Urinary bladder (tissue), 4 donors: ENCODE results near the gene NEK9. TPM values are rescaled to one million over a fixed set of nuclear protein-coding genes. Genes with fewer than 3 reads are reported as not detected.

Source experiments
- DNase-seq: peaks from one replicate; pipeline ENCODE4 v3.0.0-alpha.2; 2015; ENCODE audit errors: extremely low spot score
- H3K27ac ChIP-seq: one replicate; pipeline ENCODE4 v1.5.1; 2013; ENCODE audit warnings: low read depth, mild to moderate bottlenecking, moderate library complexity
- H3K36me3 ChIP-seq: one replicate; pipeline ENCODE4 v1.6.1; 2013; ENCODE audit warnings: mild to moderate bottlenecking, moderate library complexity; ENCODE audit not compliant: insufficient read depth
- H3K4me1 ChIP-seq: one replicate; pipeline ENCODE4 v1.6.1; 2013; ENCODE audit warnings: mild to moderate bottlenecking, moderate library complexity; ENCODE audit not compliant: insufficient read depth
- H3K4me3 ChIP-seq: one replicate; pipeline ENCODE4 v1.5.1; 2013; ENCODE audit warnings: low read depth, low read length
- WGBS: extraction: QIAGEN DNeasy Blood & Tissue Kit; methylation state at CpG from one replicate; pipeline ENCODE4 v1.1.7; 2013; 5-methylcytosine and 5-hydroxymethylcytosine counted together
- polyA plus RNA-seq: library from polyadenylated mRNA; stranded (reverse); fragments of 200-250 nt; gene quantifications from one replicate; pipeline ENCODE4 v1.2.3, GENCODE V29; 2013
- total RNA-seq: library from RNA; depleted of rRNA; stranded (reverse); fragments of >200 nt; gene quantifications from one replicate; pipeline ENCODE4 v1.2.3, GENCODE V29; 2014
- donor health status: healthy with polysubstance abuse.
- donor health status: healthy.

NEK9 gene
- total and polyA plus RNA-seq, 2 donors = 70.3 to 74.7 TPM

DNA sequence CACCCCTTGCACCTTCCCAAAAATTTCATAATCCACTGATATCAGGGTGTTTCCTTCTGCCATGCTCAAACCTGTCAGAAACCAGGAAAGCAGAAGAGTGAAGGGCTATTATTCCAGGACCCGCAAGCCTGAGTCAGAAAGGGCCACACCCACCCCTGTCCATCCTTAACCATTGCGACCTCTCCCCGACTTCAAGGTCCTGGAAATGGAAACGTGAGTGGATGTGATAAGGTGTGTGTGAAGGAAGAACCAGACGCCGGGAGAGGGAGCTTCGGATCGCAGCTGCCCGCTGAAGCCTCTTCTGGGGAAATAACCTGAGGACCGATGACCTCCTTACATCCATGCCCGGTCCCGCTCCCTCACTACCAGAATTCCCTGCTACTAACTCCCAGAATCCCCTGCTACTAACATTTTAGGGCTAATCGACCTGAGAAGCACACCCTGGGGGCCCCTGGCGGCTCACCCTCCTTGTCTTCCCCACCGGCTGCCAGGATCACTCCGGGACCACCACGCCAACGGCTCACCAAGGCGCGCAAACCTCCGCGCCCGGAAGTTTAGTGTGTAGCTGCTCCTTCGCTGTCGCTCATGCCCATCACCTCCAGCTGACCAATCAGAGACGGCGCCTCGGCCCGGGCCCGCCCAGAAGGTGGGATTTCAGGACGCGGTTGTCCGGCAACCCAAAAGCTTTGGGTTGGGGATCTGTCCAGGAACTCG is 63.2 kb downstream of the NEK9 start, which contains the start of gene ACYP1:
ACYP1 (minus strand) TSS at position 534 of the 714 bp plus-strand sequence; CDS start at position 63, 471 bp downstream.
- Histone ChIP-seq H3K36me3 (no peaks in the 10 kb centered on the region), H3K27ac (peak within 1 kb of the TSS; percentile 78), H3K4me1 (no peaks in the 10 kb centered on the region), H3K4me3 (peak within 1 kb of the TSS; percentile 62)
- peak; percentile 83 for DNase-seq
- WGBS = under 1% methylated on average over 34 of the region's 34 CpGs

DNA sequence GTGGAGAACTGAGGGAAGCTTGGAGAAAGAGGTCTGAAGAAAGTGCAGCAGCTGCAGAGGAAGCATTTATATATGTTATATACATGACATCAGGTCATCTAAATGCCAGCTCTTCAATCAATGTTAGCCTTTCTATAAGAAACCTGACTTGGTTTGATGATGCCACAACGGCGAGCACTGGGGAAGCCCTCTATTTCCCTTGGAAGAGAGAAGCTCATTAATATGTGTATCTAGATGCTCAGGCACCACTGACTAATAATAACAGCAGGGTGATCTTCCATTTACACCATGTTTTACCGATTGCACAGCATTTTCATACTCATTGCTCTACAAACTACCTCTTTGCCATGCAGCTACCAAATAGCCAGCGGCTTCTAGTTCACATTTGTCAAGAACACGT is 63.8 kb downstream of the NEK9 start:
- Histone ChIP-seq H3K4me1 (no peaks in the 10 kb centered on the region), H3K27ac (no peak overlapping the region), H3K36me3 (no peaks in the 10 kb centered on the region), H3K4me3 (peak overlapping the region; percentile 62)
- DNase-seq = no peak
- WGBS = 30% methylated on average over 5 of the region's 5 CpGs

DNA sequence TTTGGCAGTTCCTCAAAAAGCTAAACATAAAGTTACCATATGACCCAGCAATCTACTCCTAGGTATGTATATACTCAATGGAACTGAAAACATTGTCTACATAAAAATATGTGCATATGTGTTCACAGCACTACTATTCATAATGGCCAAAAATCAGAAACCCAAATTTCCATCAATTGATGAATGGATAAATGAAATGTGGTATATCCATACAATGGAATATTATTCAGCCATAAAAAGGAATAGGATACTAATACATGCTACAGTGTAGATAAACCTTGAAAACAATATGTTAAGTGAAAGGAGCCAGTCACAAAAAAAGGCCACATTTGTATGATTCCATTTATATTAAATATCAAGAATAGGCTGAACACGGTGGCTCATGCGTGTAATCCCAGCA is 66.4 kb downstream of the NEK9 start:
- 49% methylated on average over 2 of the region's 2 CpGs for WGBS
- Histone ChIP-seq H3K36me3 (no peaks in the 10 kb centered on the region), H3K4me1 (no peaks in the 10 kb centered on the region), H3K4me3 (no peak overlapping the region), H3K27ac (no peak overlapping the region)
- no peak for DNase-seq

DNA sequence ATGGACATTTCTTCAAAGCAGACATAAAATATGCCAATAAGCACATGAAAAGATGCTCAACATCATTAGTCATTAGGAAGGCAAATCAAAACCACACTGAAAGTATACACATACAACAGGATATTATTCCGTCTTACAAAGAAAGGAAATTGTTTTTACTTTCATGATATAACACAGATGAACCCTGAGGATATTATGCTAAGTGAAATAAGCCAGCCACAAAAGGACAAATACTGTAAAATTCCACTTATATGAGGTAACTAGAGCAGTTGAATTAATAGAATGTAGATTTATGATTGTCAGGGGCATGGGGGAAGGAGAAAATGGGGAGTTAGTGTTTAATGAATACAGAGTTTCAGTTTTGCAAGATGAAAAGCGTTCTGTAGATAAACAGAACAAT is 67.2 kb downstream of the NEK9 start:
- no peak for DNase-seq
- Histone ChIP-seq H3K27ac (no peak overlapping the region), H3K36me3 (no peaks in the 10 kb centered on the region), H3K4me3 (no peak overlapping the region), H3K4me1 (no peaks in the 10 kb centered on the region)
- WGBS = 81% methylated on average over 2 of the region's 2 CpGs

DNA sequence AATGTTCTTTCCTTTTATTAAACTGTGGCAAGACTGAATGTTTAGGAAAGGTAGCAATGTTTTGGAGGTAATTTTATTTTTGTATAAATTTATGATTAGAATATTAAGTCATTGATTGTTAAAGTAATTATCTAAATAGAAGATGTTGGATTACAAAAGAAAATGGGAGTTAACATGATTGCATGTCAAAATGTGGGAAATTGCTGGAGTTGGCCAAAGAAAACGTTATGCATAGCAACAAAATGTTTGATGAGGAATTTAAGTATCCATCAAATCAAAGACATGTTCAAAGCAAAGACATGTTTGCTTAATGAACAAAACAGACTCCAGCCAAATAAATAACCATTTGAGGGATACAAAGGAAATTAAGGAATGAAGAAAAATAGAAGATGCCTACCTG is 72.4 kb downstream of the NEK9 start:
- 54% methylated on average over 1 of the region's 1 CpG for WGBS
- DNase-seq = no peak
- no peaks in the 10 kb centered on the region for H3K4me1 ChIP-seq

DNA sequence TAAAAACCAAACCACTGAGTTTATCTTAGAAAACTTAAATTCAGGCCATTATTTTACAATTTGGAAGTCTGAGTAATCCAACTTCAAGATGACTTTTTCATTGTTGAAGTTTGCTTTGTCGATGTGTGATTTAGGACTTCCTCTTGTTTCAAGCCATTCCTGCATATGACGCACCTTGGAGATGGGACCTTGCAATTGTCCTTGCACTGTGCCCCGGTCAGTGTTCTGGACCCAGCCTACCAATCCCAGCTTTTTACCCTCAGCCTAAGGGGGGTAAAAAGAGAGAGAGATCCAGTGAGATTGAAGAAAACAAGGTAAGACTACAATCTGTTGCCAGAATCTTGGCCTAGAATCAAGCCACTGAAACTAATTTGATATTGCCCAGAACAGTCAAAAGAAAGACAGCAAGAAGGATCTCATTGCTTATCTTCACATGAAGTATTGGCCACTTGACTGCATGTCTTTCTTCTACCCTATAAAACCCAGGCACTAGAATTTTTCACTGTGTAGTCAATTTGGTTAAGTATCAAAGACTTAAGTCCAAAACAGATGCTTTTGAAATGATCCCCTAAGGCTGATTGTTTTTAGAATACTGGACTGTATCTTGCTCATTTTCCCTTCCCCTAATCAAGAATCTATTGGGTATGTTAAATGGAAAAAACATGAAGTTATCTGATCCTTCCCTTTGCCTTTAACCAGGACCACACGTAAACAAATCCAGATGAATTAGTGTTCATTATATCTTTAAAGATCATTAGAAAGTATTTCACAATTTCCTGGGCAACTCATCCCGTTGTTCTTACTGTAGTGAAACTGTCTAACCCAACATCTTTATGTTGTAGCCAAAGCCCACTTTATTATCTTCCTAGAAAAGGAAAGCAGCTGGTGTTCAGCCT is 73.2 kb downstream of the NEK9 start:
- 54% methylated on average over 5 of the region's 5 CpGs for WGBS

More for the DNA sequence above, 72.4 kb downstream of the NEK9 start:
- Histone ChIP-seq H3K4me3 (no peak overlapping the region), H3K27ac (no peak overlapping the region), H3K36me3 (no peaks in the 10 kb centered on the region)

DNA sequence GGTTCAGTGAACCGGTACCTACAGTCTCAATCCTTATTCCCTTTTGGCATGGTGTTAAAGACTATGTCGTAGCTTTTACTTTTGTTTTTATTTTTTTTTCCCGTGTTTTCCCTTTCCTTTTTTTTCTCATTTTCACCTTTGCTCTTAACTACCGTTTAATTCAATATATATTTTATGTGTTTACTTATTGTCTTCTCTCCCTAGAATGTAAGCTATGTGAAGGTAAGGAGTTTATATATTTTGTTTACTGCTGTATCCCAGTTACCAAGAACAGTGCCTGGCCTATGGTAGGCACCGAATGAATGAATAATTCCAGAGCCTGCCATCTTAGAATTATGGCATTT is 75.3 kb downstream of the NEK9 start:
- Histone ChIP-seq H3K4me1 (no peaks in the 10 kb centered on the region), H3K4me3 (peak overlapping the region; percentile 61), H3K36me3 (no peaks in the 10 kb centered on the region), H3K27ac (no peak overlapping the region)
- DNase-seq = no peak
- WGBS = 20% methylated on average over 5 of the region's 5 CpGs

More for the DNA sequence above, 73.2 kb downstream of the NEK9 start:
- no peak overlapping the region for H3K27ac ChIP-seq
- no peak for DNase-seq
- H3K4me1 ChIP-seq = no peaks in the 10 kb centered on the region
- no peak overlapping the region for H3K4me3 ChIP-seq
- H3K36me3 ChIP-seq = no peaks in the 10 kb centered on the region

DNA sequence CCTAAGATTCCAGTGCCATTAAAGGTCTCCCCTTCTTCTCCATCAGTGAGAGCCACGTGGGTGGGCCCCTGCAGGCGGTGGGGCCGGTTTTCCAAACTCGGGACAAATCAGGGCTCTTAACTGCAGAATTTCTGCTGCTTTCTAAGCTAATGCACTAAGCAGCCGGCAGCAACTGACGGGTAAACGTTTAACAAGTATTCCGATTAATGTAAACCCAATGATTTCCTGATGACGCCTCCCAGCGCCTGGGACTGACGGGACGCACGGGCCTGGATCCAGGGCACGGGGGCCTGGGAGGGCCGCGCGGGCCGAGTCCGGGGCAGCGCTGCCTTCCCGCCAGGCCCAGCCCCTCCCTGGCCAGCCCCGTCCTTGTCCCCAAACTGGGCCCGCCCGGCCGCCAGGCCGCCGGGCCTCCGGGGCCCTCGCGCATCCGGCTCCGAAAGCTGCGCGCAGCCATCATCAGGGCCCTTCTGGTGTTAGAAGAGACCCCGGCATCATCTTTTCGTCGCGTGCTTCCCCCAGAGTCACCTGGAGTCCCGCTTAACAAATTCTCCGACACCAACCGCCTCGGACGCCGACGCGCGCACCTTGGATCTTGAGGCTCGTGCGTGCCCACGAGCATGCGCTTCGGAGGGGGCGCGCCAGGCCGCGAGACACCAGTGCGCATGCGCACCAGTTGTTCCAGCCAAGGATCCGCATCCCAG is 75.8 kb downstream of the NEK9 start, which contains the start of gene MLH3:
MLH3 (minus strand) TSS at position 616 of the 704 bp plus-strand sequence. CDS start 1,812 bp downstream, outside the sequence.
- Histone ChIP-seq H3K36me3 (no peaks in the 10 kb centered on the region), H3K4me1 (no peaks in the 10 kb centered on the region), H3K4me3 (peak within 1 kb of the TSS; percentile 61), H3K27ac (peak within 1 kb of the TSS; percentile 79)
- under 1% methylated on average over 59 of the region's 59 CpGs for WGBS
- peak; percentile 61 for DNase-seq

DNA sequence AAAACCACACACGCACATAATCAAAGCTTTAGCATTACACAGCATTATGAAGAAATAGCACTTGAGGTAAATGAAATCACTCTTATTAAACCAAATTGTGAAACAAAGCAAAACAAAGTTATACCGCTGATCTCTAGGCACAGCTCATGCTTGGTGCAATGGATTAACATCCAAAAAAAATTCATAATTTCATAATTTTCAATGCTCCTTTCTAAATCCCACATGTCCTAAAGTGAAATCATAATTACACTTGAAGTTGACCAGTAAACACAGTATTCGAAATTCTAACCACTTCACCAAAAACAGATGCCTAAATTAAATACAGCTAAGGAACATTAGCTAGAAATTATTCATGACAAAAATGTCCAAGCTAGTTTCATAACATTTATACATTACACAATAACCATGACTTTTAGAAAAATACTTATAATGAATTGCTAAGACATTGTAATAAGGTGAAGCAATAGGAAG is 77.1 kb downstream of the NEK9 start:
- H3K36me3 ChIP-seq = no peaks in the 10 kb centered on the region
- no peaks in the 10 kb centered on the region for H3K4me1 ChIP-seq
- WGBS = 92% methylated on average over 3 of the region's 3 CpGs
- DNase-seq = no peak
- no peak overlapping the region for H3K27ac ChIP-seq
- H3K4me3 ChIP-seq = no peak overlapping the region

DNA sequence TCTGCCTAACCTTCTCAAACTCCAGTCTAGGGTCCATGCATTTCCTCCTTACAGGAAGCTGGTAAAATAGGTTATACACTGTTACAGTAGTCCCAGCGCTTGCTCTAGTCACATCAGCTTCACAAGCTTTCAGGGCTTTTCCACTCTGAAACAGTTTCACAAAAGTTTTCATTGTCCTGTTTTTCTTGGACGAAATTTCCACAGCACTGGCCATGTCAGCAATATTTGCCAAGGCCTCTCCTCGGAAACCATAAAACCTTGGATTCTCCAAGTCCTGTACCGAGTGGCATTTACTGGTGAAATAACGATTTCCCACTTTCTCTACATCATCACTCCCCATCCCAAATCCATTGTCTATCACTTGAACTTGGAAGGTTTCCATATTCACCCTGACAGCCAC is 77.7 kb downstream of the NEK9 start:
- WGBS = 81% methylated on average over 5 of the region's 5 CpGs
- H3K36me3 ChIP-seq = no peaks in the 10 kb centered on the region
- H3K4me3 ChIP-seq = no peak overlapping the region
- H3K27ac ChIP-seq = no peak overlapping the region
- H3K4me1 ChIP-seq = no peaks in the 10 kb centered on the region
- DNase-seq = no peak

DNA sequence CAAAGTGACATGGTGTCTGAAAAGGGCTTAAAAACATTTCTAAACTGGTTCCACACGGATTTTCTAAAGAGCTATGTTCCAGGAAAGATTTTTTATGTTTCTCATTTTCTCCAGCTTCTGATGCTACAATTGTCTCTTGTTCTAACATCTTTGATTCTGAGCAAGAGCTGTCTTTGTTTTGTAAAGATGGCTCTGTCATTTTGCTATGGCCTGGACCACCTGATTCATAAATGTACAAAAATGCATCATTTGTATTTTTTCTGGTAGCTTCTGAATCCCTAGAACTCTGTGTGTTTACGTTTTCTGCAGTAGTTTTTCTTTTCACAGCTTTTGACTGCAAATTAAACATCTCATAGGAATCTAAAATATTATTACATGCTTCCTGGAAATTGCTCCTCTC is 78.7 kb downstream of the NEK9 start:
- no peak for DNase-seq
- H3K36me3 ChIP-seq = no peaks in the 10 kb centered on the region
- H3K4me3 ChIP-seq = no peak overlapping the region
- WGBS = 88% methylated on average over 2 of the region's 2 CpGs
- no peaks in the 10 kb centered on the region for H3K4me1 ChIP-seq
- H3K27ac ChIP-seq = no peak overlapping the region

DNA sequence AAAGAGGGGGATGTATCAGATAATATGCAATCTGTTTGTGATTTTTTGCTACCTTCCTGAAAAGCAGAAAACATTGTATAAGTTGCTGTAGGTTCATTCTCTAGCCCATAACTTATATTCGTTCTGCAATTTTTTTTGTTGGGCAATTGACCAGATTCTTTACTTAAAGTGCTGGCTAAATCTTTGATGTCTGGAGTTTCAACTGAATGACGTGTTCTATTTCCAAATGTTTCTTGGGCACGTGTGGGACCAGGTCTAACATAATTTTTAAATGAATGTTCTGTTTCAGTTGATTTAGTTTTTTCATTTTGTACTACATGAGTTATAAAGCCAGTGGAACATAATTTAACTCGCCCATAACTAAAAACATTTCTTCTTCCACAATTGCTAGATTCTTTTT is 79.3 kb downstream of the NEK9 start:
- 94% methylated on average over 4 of the region's 4 CpGs for WGBS
- no peak overlapping the region for H3K27ac ChIP-seq

DNA sequence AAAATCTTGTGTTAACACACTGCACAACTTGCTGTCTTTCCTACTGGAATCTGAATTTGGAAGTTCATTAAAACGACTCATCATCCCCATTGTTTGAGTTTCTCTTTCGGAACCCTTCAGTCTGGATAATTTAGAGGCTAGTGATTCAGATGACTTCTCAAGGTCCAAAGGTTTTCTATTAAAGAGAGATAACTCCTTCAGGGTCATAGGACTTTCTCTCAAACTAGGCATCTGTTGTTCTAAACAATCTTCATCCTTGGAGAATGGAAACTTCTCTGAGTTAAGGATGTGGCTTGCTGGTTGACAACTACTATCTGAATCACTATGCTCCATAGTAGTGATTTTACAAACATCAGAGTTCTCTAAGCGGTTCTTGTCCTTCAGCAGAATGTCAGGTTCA is 79.9 kb downstream of the NEK9 start:
- 96% methylated on average over 3 of the region's 3 CpGs for WGBS
- H3K4me3 ChIP-seq = no peak overlapping the region
- H3K27ac ChIP-seq = no peak overlapping the region
- peaks cover 1% of the 10 kb centered on the region for H3K36me3 ChIP-seq
- DNase-seq = no peak
- H3K4me1 ChIP-seq = no peaks in the 10 kb centered on the region

More for the DNA sequence above, 79.3 kb downstream of the NEK9 start:
- Histone ChIP-seq H3K36me3 (no peaks in the 10 kb centered on the region), H3K4me3 (no peak overlapping the region), H3K4me1 (no peaks in the 10 kb centered on the region)
- DNase-seq = no peak
